ENCODE data around the gene UVSSA. TPM values are rescaled to one million over a fixed set of nuclear protein-coding genes. Genes with fewer than 3 reads are reported as not detected.
"Not testable (repeated sequence)": the region's sequence is repeated elsewhere in the genome, so short reads cannot be mapped to it uniquely, and the experiment has no call there.

UVSSA gene
- total RNA-seq, 2 experiments from 2014 or later, result 18.6 to 20.2 TPM

- POLR2A ChIA-PET, result interaction anchor here (3.3 kb wide), 1 partner anchor 44 kb away, joined by 11 read pairs; the partner anchor contains the start of gene MAEA
- ATAC-seq (no peak), DNase-seq (no peak)
- Mint-ChIP-seq H3K9me3 (no peaks in the 10 kb centered on the region), H3K27ac (no peak overlapping the region), H3K27me3 (no peaks in the 10 kb centered on the region), H3K4me1 (ENCODE audit: low read depth) (peaks cover 52% of the 10 kb centered on the region), H3K4me3 (no peak overlapping the region), H3K36me3 (ENCODE audit: low read depth) (peaks cover 45% of the 10 kb centered on the region)
- CTCF ChIA-PET, result interaction anchor here (0.7 to 0.8 kb wide), 2 partner anchors 14 kb away, joined by 3 to 5 read pairs; partner anchors contain the start of gene UVSSA
- intact Hi-C loops (cut with micrococcal nuclease), result no loop called here
- TF ChIP-seq CTCF (IDR thresholded peaks at IDR 0.05), result no peak
These were observed 13.8 kb upstream of the UVSSA start for GRCh38 chr4:1333256-1333655.

GRCh38 chr4:1333851-1334578 is 13.0 kb upstream of the UVSSA start:
- DNase-seq; intact Hi-C loops (cut with micrococcal nuclease); POLR2A ChIA-PET; H3K4me3 Mint-ChIP-seq; H3K27me3 Mint-ChIP-seq; ATAC-seq; H3K9me3 Mint-ChIP-seq: not testable (repeated sequence)
- Mint-ChIP-seq H3K4me1 (ENCODE audit: low read depth) (peaks cover 51% of the 10 kb centered on the region), H3K27ac (peak overlapping the region; percentile 5), H3K36me3 (ENCODE audit: low read depth) (peaks cover 46% of the 10 kb centered on the region)
- CTCF ChIA-PET, result interaction anchor here (1.1 kb wide), 1 partner anchor 22 kb away, joined by 3 read pairs; no protein-coding TSS in a partner anchor

- DNase-seq (no peak), ATAC-seq (no peak)
- Mint-ChIP-seq H3K27ac (peak overlapping the region; percentile 5), H3K36me3 (ENCODE audit: low read depth) (peaks cover 46% of the 10 kb centered on the region), H3K9me3 (no peaks in the 10 kb centered on the region), H3K4me3 (no peak overlapping the region), H3K4me1 (ENCODE audit: low read depth) (peaks cover 45% of the 10 kb centered on the region), H3K27me3 (no peaks in the 10 kb centered on the region)
- intact Hi-C loops (cut with micrococcal nuclease), result no loop called here
- POLR2A ChIA-PET, result interaction anchor here (0.7 kb wide), 1 partner anchor 12 kb away, joined by 3 read pairs; no protein-coding TSS in a partner anchor
- CTCF ChIA-PET, result interaction anchor here (1.1 kb wide), 1 partner anchor 22 kb away, joined by 3 read pairs; no protein-coding TSS in a partner anchor
- TF ChIP-seq CTCF (IDR thresholded peaks at IDR 0.05), result no peak
These were observed 12.5 kb upstream of the UVSSA start for GRCh38 chr4:1334579-1334895.

- POLR2A ChIA-PET, result interaction anchor here (0.6 to 0.7 kb wide), 2 partner anchors 11 to 213 kb away, joined by 3 read pairs; no protein-coding TSS in a partner anchor
- peaks cover 50% of the 10 kb centered on the region for H3K36me3 Mint-ChIP-seq (ENCODE audit: low read depth)
- CTCF ChIA-PET; H3K9me3 Mint-ChIP-seq; intact Hi-C loops (cut with micrococcal nuclease); H3K27me3 Mint-ChIP-seq; ATAC-seq; H3K4me3 Mint-ChIP-seq; DNase-seq: not testable (repeated sequence)
- peaks cover 37% of the 10 kb centered on the region for H3K4me1 Mint-ChIP-seq (ENCODE audit: low read depth)
- H3K27ac Mint-ChIP-seq, result peak overlapping the region; percentile 75
These were observed 11.7 kb upstream of the UVSSA start for GRCh38 chr4:1335193-1335883.

GRCh38 chr4:1336088-1336491 is 10.9 kb upstream of the UVSSA start:
- H3K9me3 Mint-ChIP-seq, result no peaks in the 10 kb centered on the region
- ATAC-seq, result no peak
- H3K27me3 Mint-ChIP-seq, result no peaks in the 10 kb centered on the region
- no peak for DNase-seq
- H3K4me1 Mint-ChIP-seq (ENCODE audit: low read depth), result peaks cover 30% of the 10 kb centered on the region
- intact Hi-C loops (cut with micrococcal nuclease), result no loop called here
- H3K36me3 Mint-ChIP-seq (ENCODE audit: low read depth), result peaks cover 53% of the 10 kb centered on the region
- CTCF ChIA-PET, result no interaction called here
- H3K27ac Mint-ChIP-seq, result peak overlapping the region; percentile 40
- TF ChIP-seq CTCF (IDR thresholded peaks at IDR 0.05), result no peak
- POLR2A ChIA-PET, result no interaction called here
- H3K4me3 Mint-ChIP-seq, result no peak overlapping the region

GRCh38 chr4:1337376-1337831 is 9.6 kb upstream of the UVSSA start:
- Mint-ChIP-seq H3K27ac (peak overlapping the region; percentile 83), H3K27me3 (no peaks in the 10 kb centered on the region), H3K4me3 (no peak overlapping the region), H3K36me3 (ENCODE audit: low read depth) (peaks cover 54% of the 10 kb centered on the region), H3K9me3 (no peaks in the 10 kb centered on the region), H3K4me1 (ENCODE audit: low read depth) (peaks cover 28% of the 10 kb centered on the region)
- TF ChIP-seq CTCF (IDR thresholded peaks at IDR 0.05), result no peak
- ATAC-seq (peak; percentile 89), DNase-seq (peak; percentile 80)
- CTCF ChIA-PET, result no interaction called here
- intact Hi-C loops (cut with micrococcal nuclease), result no loop called here
- POLR2A ChIA-PET, result no interaction called here

Measured in activated CD8-positive, alpha-beta T cell treated with anti-CD3 and anti-CD28 coated beads for 36 hours (primary cell).